ENCODE results near the gene NPC2. TPM values are rescaled to one million over a fixed set of nuclear protein-coding genes. Genes with fewer than 3 reads are reported as not detected.

NPC2 gene
- total and polyA plus RNA-seq, 2 donors (not counting 3 experiments of a cell fraction or from before 2014, with no cell fraction given) = 203 to 406 TPM

DNA sequence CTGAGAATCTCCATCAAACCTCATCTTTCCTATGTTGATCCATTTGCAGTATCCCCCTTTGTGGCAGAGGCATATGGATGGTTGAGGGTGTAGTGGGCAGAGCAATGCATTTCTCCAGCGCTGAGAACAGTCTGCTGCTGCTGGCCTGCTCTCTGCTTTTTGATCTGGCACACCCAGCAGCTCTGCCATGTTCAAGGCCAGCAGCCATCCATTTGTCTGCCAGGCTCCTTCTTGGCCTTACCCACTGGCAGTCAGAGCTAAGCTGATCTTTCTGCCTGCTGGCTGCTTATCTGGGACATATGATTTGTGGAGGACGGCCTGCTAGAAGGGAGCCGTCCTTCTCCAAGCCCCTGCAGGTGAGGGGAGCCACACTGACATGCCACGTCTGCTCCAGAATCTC lies 17.0 kb downstream of the NPC2 start:
- Histone ChIP-seq H3K27me3 (ENCODE audit: control insufficient read depth in 2 of 2, insufficient read depth in 2 of 2, low read length in 2 of 2) (no peaks in the 10 kb centered on the region), H3K9me3 (replicated peaks; ENCODE audit: control insufficient read depth, insufficient read depth, low read length) (no peaks in the 10 kb centered on the region), H3K4me2 (ENCODE audit: insufficient read depth, low read length) (no peak overlapping the region), H2AFZ (ENCODE audit: low read depth, low read length) (no peak overlapping the region), H4K20me1 (replicated peaks; ENCODE audit: control insufficient read depth, extremely low read depth, insufficient read depth, low read length) (no peaks in the 10 kb centered on the region), H3K9ac (replicated peaks; ENCODE audit: extremely low read depth, insufficient read depth, low read length) (no peak overlapping the region), H3K27ac (ENCODE audit: insufficient read depth, low read depth, low read length) (no peak overlapping the region), H3K4me3 (replicated peaks in 1 of 3; ENCODE audit: insufficient read depth in 1 of 3, low read depth in 1 of 3, low read length in 3 of 3) (no peak overlapping the region), H3K36me3 (ENCODE audit: control insufficient read depth in 2 of 2, extremely low read depth in 1 of 2, insufficient read depth in 2 of 2, low read length in 2 of 2) (peaks cover 12 to 14% of the 10 kb centered on the region in 2 experiments), H3K4me1 (ENCODE audit: control insufficient read depth, extremely low read depth, insufficient read depth, low read length) (peaks cover 5% of the 10 kb centered on the region), H3K79me2 (ENCODE audit: control insufficient read depth, insufficient read depth, low read length) (no peaks in the 10 kb centered on the region), H3K9me1 (replicated peaks; ENCODE audit: control insufficient read depth, extremely low read depth, insufficient read depth, low read length) (no peaks in the 10 kb centered on the region)
- ChIA-PET CTCF (interaction anchor here (0.9 kb wide), 1 partner anchor 18 kb away, joined by 5 read pairs; no protein-coding TSS in a partner anchor), POLR2A (interaction anchor here (0.7 kb wide), 2 partner anchors 113 to 337 kb away, joined by 3 to 6 read pairs; no protein-coding TSS in a partner anchor)
- dilution Hi-C loops (cut with MboI; ENCODE audit: extremely low pct_ligation_motif_present, low sequenced_read_pairs) = no loop called here
- no TSS peak for BruUV-seq (replicated peaks)
- intact Hi-C loops (cut with micrococcal nuclease) = no loop called here
- FAIRE-seq = no peak
- TF ChIP-seq, protein P1, sequence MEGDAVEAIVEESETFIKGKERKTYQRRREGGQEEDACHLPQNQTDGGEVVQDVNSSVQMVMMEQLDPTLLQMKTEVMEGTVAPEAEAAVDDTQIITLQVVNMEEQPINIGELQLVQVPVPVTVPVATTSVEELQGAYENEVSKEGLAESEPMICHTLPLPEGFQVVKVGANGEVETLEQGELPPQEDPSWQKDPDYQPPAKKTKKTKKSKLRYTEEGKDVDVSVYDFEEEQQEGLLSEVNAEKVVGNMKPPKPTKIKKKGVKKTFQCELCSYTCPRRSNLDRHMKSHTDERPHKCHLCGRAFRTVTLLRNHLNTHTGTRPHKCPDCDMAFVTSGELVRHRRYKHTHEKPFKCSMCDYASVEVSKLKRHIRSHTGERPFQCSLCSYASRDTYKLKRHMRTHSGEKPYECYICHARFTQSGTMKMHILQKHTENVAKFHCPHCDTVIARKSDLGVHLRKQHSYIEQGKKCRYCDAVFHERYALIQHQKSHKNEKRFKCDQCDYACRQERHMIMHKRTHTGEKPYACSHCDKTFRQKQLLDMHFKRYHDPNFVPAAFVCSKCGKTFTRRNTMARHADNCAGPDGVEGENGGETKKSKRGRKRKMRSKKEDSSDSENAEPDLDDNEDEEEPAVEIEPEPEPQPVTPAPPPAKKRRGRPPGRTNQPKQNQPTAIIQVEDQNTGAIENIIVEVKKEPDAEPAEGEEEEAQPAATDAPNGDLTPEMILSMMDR (IDR thresholded peaks at IDR 0.05; ENCODE audit: extremely low read depth in 1 of 2, insufficient read depth in 1 of 2, low read depth in 1 of 2, low read length in 2 of 2) = no peak
- TF ChIP-seq EZH2 (IDR thresholded peaks at IDR 0.05; ENCODE audit: borderline replicate concordance, low read depth, low read length, severe bottlenecking) (no peak), POLR2A (IDR thresholded peaks at IDR 0.05; ENCODE audit: low read depth, low read length) (no peak), JUN (IDR thresholded peaks at IDR 0.05; ENCODE audit: borderline replicate concordance, insufficient read depth, insufficient read length, low read depth) (no peak), FOS (IDR thresholded peaks at IDR 0.05; ENCODE audit: borderline replicate concordance, insufficient read depth, low read length) (no peak), GATA2 (IDR thresholded peaks at IDR 0.05; ENCODE audit: insufficient read depth, insufficient read length, low read depth, low read length) (no peak), POLR2AphosphoS5 (IDR thresholded peaks at IDR 0.05; ENCODE audit: insufficient read depth, low read depth, low read length) (no peak), MYC (IDR thresholded peaks at IDR 0.05; ENCODE audit: low read depth, low read length) (no peak)
- TF ChIP-seq, protein P2, sequence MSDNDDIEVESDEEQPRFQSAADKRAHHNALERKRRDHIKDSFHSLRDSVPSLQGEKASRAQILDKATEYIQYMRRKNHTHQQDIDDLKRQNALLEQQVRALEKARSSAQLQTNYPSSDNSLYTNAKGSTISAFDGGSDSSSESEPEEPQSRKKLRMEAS (IDR thresholded peaks at IDR 0.05; ENCODE audit: insufficient read depth, insufficient read length) = no peak
- no peak for DNase-seq (ENCODE audit: low read depth, low spot score)
